Peyer's patch (tissue), 4 donors: ENCODE results near the gene SMIM31.

ENCODE experiments used
- CTCF ChIP-seq, 6 experiments: fragments of 450-650 bp in 4 of 6; fragments of 200-600 bp in 2 of 6; sonication (generic) in 1 of 6; IDR thresholded peaks; one replicate each; pipeline ENCODE4 v1.5.1; 2017 to 2019; ENCODE audit warnings: antibody characterized with exemption in 6 of 6, mild to moderate bottlenecking in 3 of 6, moderate library complexity in 1 of 6
- POLR2A ChIP-seq, 2 donors: fragments of 450-650 bp; IDR thresholded peaks; one replicate each; pipeline ENCODE4 v1.5.1; 2017; ENCODE audit warnings: antibody characterized with exemption in 2 of 2, mild to moderate bottlenecking in 2 of 2, moderate library complexity in 2 of 2

- TF ChIP-seq CTCF (IDR thresholded peaks at IDR 0.05) (no peak), POLR2A (IDR thresholded peaks at IDR 0.05) (no peak)
These were observed 28.9 kb upstream of the SMIM31 start for GRCh38 chr4:164725066-164725465.
